OCI-LY1 (cell line): Measurements from ENCODE around the gene SEMA5A.

Experiments used
- H2AFZ ChIP-seq: fragments of 200-600 bp; sonication (generic), shearing (Covaris generic); 2 replicates; pipeline ENCODE4 v1.6.0; 2014; ENCODE audit warnings: antibody characterized with exemption, mild to moderate bottlenecking, low read length
- H3F3A ChIP-seq: fragments of 200-600 bp; sonication (generic), shearing (Covaris generic); 2 replicates; pipeline ENCODE4 v1.6.0; 2014; ENCODE audit warnings: mild to moderate bottlenecking, antibody characterized with exemption, low read length, moderate library complexity; ENCODE audit not compliant: insufficient read depth
- H3K27ac ChIP-seq: fragments of 200-600 bp; sonication (generic); 2 replicates; pipeline ENCODE4 v1.5.1; 2014; ENCODE audit warnings: low read length, mixed run types, mild to moderate bottlenecking, low read depth; ENCODE audit not compliant: poor library complexity, severe bottlenecking
- H3K27me3 ChIP-seq: fragments of 200-600 bp; sonication (generic); 2 replicates; pipeline ENCODE4 v1.6.0; 2014; ENCODE audit warnings: antibody characterized with exemption, mild to moderate bottlenecking, low read length, moderate library complexity; ENCODE audit not compliant: insufficient read depth
- H3K36me3 ChIP-seq: fragments of 200-600 bp; sonication (generic); 2 replicates; pipeline ENCODE4 v1.6.1; 2014; ENCODE audit warnings: mild to moderate bottlenecking, antibody characterized with exemption, low read length, moderate library complexity, mixed read lengths; ENCODE audit not compliant: insufficient read depth
- H3K4me1 ChIP-seq: fragments of 200-600 bp; sonication (generic); 2 replicates; pipeline ENCODE4 v1.5.1; 2014; ENCODE audit warnings: mild to moderate bottlenecking, low read length, moderate library complexity; ENCODE audit not compliant: insufficient read depth, severe bottlenecking
- H3K4me2 ChIP-seq: fragments of 200-600 bp; sonication (generic), shearing (Covaris generic); 2 replicates; pipeline ENCODE4 v1.6.1; 2014; ENCODE audit warnings: low read length
- H3K4me3 ChIP-seq: fragments of 200-600 bp; sonication (generic); 2 replicates; pipeline ENCODE4 v1.5.1; 2014; ENCODE audit warnings: low read length, low read depth, mild to moderate bottlenecking, mixed read lengths; ENCODE audit not compliant: poor library complexity, severe bottlenecking
- H3K79me2 ChIP-seq: fragments of 200-600 bp; shearing (Covaris generic); 2 replicates; pipeline ENCODE4 v1.6.1; 2016; ENCODE audit warnings: mixed run types, low read length, mixed read lengths; ENCODE audit not compliant: insufficient read depth
- H3K9ac ChIP-seq: fragments of 200-600 bp; sonication (generic), shearing (Covaris generic); 2 replicates; pipeline ENCODE4 v1.6.1; 2014; ENCODE audit warnings: mild to moderate bottlenecking, low read length, mixed read lengths
- H3K9me2 ChIP-seq: fragments of 200-600 bp; sonication (generic), shearing (Covaris generic); 2 replicates; pipeline ENCODE4 v1.6.1; 2014; ENCODE audit warnings: low read depth, mild to moderate bottlenecking, low read length, mixed read lengths
- H3K9me3 ChIP-seq: fragments of 200-600 bp; shearing (Covaris generic); 2 replicates; pipeline ENCODE4 v1.6.1; 2014; ENCODE audit warnings: low read length, mixed read lengths
- H4K20me1 ChIP-seq: fragments of 200-600 bp; sonication (generic), shearing (Covaris generic); 2 replicates; pipeline ENCODE4 v1.6.0; 2016; ENCODE audit warnings: mild to moderate bottlenecking, low read length; ENCODE audit not compliant: insufficient read depth
- EZH2 ChIP-seq: fragments of 200-600 bp; sonication (generic), shearing (Covaris generic); IDR thresholded peaks from 2 replicates; pipeline ENCODE4 v1.8.0; 2017; ENCODE audit warnings: borderline replicate concordance, mixed run types, mild to moderate bottlenecking, antibody characterized with exemption, low read length, moderate library complexity, mixed read lengths
- TF ChIP-seq, protein P1 (sequence below): fragments of 200-600 bp; sonication (generic), shearing (Covaris generic); IDR thresholded peaks from 2 replicates; pipeline ENCODE4 v1.5.1; 2017; ENCODE audit warnings: mild to moderate bottlenecking, antibody characterized with exemption, low read length, moderate library complexity, mixed read lengths

Gene SEMA5A

GRCh38 chr5:9090381-9091026 lies 455.4 kb downstream of the SEMA5A start:
- no peaks in the 10 kb centered on the region for H3K4me1 ChIP-seq
- no peak overlapping the region for H2AFZ ChIP-seq
- H3K79me2 ChIP-seq: no peaks in the 10 kb centered on the region
- H3K4me2 ChIP-seq: no peak overlapping the region
- no peaks in the 10 kb centered on the region for H3K9me3 ChIP-seq
- TF ChIP-seq, protein P1, sequence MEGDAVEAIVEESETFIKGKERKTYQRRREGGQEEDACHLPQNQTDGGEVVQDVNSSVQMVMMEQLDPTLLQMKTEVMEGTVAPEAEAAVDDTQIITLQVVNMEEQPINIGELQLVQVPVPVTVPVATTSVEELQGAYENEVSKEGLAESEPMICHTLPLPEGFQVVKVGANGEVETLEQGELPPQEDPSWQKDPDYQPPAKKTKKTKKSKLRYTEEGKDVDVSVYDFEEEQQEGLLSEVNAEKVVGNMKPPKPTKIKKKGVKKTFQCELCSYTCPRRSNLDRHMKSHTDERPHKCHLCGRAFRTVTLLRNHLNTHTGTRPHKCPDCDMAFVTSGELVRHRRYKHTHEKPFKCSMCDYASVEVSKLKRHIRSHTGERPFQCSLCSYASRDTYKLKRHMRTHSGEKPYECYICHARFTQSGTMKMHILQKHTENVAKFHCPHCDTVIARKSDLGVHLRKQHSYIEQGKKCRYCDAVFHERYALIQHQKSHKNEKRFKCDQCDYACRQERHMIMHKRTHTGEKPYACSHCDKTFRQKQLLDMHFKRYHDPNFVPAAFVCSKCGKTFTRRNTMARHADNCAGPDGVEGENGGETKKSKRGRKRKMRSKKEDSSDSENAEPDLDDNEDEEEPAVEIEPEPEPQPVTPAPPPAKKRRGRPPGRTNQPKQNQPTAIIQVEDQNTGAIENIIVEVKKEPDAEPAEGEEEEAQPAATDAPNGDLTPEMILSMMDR: no peak
- no peak for TF ChIP-seq EZH2
- no peak overlapping the region for H3K9ac ChIP-seq
- H3K27me3 ChIP-seq: no peaks in the 10 kb centered on the region
- H3K36me3 ChIP-seq: no peaks in the 10 kb centered on the region
- H3K4me3 ChIP-seq: no peak overlapping the region
- no peaks in the 10 kb centered on the region for H3K9me2 ChIP-seq
- no peak overlapping the region for H3K27ac ChIP-seq
- H3F3A ChIP-seq: no peaks in the 10 kb centered on the region
- no peaks in the 10 kb centered on the region for H4K20me1 ChIP-seq

DNA sequence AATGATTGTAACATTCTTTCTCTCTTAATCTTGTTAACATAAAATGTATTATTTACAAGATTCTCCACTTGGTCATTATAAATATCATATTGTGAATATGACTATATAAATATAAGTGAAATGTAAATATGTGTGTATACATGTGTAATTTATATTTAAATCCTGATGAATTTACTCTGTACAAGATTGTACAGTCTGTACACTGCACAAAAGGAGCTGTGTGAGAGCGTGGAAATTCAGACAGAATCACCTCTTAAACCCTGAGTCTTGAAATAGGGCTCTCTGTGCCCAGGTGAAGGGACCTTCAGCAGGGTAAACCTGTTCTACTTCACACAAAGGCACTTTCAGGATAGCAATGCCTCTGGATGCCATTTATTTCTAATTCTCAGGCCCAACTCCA lies 456.0 kb downstream of the SEMA5A start:
- no peaks in the 10 kb centered on the region for H4K20me1 ChIP-seq
- no peak for TF ChIP-seq EZH2
- TF ChIP-seq, protein P1: no peak
- no peaks in the 10 kb centered on the region for H3K4me1 ChIP-seq
- H3K4me2 ChIP-seq: no peak overlapping the region
- no peaks in the 10 kb centered on the region for H3K9me3 ChIP-seq
- H3K9ac ChIP-seq: no peak overlapping the region
- no peaks in the 10 kb centered on the region for H3K79me2 ChIP-seq
- no peaks in the 10 kb centered on the region for H3K9me2 ChIP-seq
- H3K27me3 ChIP-seq: no peaks in the 10 kb centered on the region
- H3K4me3 ChIP-seq: no peak overlapping the region
- H3K27ac ChIP-seq: no peak overlapping the region
- H2AFZ ChIP-seq: no peak overlapping the region
- no peaks in the 10 kb centered on the region for H3K36me3 ChIP-seq
- no peaks in the 10 kb centered on the region for H3F3A ChIP-seq

- Histone ChIP-seq H3K9me2 (no peaks in the 10 kb centered on the region), H3K27ac (no peak overlapping the region), H3K9ac (no peak overlapping the region), H3K4me2 (no peak overlapping the region), H3K27me3 (no peaks in the 10 kb centered on the region), H2AFZ (no peak overlapping the region), H4K20me1 (no peaks in the 10 kb centered on the region), H3K9me3 (no peaks in the 10 kb centered on the region), H3K4me3 (no peak overlapping the region), H3K79me2 (no peaks in the 10 kb centered on the region), H3F3A (no peaks in the 10 kb centered on the region), H3K4me1 (no peaks in the 10 kb centered on the region), H3K36me3 (no peaks in the 10 kb centered on the region)
- TF ChIP-seq, protein P1: no peak
- TF ChIP-seq EZH2: no peak
Observed at GRCh38 chr5:9082996-9083395, 462.9 kb downstream of the SEMA5A start.
